Activated T-cell treated with anti-CD3 and anti-CD28 coated beads, Interleukin-2, amount 50 U/mL, for 48 hours (primary cell): Measurements from ENCODE around the gene AP1G1.
"Not testable (repeated sequence)": the region's sequence is repeated elsewhere in the genome, so short reads cannot be mapped to it uniquely, and the experiment has no call there.

Experiments
- DNase-seq, 2 experiments: peaks; one replicate each; pipeline ENCODE4 v3.0.0-alpha.2; 2020

Gene AP1G1

DNA sequence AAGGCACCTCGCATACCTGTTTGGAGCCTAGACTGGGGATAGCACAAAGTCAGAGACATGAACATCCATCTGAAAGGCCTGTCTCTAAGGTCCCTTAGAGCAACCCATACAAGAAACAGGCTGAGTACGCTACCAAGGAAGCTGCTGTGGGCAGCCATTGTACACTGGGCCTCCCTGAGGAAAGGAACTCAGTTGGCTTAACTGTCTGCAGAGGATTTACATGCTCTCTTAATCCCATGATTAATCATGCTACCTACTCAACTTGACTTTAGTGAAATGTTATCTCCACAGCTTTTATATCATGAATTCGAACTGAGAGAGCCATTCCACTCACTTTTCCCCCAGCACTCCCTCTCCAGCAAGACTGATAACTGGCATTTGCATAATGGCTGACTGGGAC, 110.1 kb downstream of the AP1G1 start:
- no peak for DNase-seq

DNA sequence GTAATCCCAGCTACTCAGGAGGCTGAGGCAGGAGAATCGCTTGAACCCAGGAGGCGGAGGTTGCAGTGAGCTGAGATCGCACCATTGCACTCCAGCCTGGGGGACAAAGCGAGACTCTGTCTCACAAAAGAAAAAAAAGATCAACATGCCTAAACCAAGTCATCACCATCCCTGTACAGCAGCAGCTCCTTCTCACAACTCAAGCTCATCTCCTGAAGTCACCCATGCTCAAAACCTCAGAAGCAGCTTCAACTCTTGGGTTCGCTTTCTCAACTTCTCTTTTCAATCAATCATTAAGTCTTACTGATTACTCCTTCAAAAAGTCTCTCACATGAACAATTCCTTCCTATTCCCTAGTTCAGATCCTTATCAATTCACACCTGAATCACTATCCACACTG, 115.5 kb downstream of the AP1G1 start:
- DNase-seq: no peak

DNA sequence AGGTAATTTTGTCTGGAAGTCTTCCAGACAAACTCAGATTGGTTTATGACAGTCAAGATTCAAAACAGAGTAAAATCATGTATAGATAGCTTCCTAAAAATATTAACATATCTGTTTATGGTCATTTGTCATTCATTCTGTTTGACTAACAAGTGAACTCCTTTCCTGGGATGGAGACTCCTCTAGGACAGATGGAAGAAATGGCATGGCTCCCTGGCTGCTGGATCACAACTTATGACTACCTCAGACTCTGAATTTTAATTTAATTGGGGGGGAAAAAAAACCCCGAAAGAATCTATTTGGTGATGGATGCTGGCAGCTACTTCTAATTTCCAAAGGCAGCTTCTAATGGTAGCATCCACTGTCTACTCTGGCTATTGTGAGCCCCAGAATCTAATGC, 118.7 kb downstream of the AP1G1 start:
- no peak for DNase-seq

DNA sequence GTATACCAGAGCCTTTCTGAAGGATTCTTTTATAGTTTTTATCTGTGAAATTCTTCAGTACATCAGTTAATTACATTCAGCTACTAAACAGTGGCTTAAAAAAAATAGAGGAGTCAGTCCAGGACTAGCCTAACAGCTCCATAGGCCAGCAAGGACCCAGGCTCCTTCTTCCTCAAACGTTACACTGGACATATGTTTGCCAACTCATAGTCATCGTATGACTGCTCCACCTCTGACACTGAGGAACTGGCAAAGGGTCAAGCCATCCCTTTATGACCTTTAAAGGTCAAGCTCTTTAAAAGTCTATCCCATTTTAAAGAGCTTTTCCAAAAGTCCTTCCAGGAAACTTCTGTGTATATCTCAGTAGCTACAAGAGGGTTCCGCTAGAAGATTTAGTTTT, 120.8 kb downstream of the AP1G1 start:
- no peak for DNase-seq

DNA sequence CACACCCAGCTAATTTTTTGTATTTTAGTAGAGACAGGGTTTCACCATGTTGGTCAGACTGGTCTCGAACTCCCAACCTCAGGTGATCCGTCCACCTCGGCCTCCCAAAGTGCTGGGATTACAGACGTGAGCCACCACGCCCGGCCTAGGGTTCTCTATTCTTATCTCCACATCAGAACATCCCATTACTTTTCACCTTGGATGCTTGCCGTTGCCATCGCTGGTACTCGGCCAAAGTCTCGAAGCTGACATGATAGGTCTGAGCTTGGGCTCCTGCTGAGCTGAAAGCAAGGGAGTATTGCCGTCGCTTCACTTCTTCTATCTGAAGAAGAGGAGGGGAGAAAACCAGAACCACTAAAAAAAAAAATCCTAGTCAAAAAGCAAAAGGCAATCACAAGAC, 124.4 kb downstream of the AP1G1 start:
- DNase-seq: not testable (repeated sequence)

DNA sequence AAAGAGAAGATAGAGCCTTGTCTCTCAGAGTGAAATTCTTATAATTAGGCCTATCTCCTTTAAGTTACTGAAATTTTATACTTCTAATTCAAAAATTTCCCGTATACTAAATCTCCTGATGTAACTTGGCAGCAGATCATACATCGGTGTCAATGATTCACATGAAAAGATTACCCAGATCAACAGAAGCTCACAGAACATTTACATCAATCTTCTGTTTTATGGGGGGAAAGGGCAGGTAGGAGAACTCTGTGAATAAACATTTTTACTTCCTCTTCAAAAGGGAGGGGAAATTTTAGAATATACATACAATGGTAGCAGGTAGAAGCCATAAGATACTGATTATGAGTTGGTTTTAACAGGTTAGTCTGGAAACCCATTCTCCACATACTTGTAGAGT, 127.3 kb downstream of the AP1G1 start:
- DNase-seq: no peak
